ENCODE measurements around the gene ZMAT2.
A peak's percentile ranks its signal among the peaks of the same experiment; 100 is the strongest.
"Not testable (repeated sequence)": the region's sequence is repeated elsewhere in the genome, so short reads cannot be mapped to it uniquely, and the experiment has no call there.

ZMAT2 gene, protein sequence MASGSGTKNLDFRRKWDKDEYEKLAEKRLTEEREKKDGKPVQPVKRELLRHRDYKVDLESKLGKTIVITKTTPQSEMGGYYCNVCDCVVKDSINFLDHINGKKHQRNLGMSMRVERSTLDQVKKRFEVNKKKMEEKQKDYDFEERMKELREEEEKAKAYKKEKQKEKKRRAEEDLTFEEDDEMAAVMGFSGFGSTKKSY

DNA sequence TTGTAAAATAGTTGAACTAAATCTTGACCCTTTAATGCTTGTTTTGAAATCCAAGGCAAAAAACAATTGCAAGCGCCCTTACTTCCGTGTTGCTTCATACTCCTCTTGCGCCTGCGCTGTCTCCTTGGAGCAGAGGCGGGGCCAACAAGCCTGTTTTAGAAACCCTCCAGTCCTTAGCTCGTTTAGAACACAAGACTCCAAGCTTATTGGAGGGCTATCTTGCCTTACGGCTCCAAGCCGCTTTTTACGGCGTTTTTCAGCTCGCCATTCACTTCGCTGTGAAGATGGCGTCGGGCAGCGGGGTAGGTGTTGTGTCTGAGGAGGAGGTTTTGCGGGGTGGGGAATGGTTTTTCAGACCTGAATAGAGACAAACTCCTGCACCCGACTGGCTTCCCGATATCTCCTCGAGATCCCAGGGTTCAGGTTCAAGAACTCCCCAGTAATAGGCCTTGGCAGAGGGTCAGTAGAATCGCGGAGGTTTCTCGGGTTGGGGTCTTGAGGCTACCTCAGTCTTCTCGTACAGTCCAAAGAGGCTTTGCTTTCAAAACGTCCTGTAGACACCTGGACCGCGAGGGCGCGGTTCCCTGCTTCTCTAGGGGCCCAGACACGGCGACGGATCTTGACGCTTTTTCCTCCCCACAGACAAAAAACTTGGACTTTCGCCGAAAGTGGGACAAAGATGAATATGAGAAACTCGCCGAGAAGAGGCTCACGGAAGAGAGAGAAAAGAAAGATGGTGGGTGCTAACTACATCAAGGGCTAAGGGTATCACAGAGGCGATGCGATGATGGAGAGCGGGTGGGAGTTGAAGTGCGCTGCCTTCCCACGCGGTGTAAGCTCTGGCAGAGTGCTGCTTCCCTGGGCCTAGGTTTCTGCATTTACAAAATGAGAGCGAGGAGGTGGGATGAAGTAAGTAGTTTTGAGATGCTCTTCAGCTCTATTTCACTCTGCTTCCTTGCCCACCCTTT is at the start of gene ZMAT2:
Gene ZMAT2 (plus strand): TSS at position 271 of the 968 bp plus-strand sequence. CDS start 14 bp downstream, at position 285.
- peak; percentile 99 for DNase-seq (ENCODE audit: low spot score)

DNA sequence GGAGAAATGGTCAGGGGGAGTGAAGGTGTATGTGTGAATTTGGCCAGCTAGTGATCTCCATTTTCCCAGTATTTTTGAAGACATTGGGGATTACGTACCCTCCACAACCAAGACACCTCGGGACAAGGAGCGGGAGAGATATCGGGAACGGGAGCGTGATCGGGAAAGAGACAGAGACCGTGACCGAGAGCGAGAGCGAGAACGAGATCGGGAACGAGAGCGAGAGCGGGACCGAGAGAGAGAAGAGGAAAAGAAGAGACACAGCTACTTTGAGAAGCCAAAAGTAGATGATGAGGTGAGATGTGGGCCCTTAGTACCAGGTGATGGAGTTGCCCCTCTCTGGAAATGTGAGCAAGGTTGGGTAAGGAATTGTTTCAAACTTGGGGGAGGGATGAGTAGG is 41.4 kb upstream of the ZMAT2 start:
- no peak for DNase-seq (ENCODE audit: low spot score)

DNA sequence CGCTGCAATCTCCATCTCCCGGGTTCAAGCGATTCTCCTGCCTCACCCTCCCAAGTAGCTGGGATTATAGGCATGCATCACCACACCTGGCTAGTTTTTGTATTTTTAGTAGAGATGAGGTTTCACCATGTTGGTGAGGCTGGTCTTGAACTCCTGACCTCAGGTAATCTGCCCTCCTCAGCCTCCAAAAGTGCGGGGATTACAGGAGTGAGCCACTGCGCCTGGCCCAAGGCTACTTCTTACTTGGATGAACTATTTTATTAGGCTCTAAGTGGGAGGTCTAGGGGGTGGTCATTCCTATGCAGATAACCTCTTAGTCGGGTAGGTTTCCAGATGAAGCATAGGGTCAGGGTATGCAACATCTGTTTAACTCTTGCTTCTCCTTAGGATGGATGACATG is 39.9 kb upstream of the ZMAT2 start:
- DNase-seq (ENCODE audit: low spot score) = not testable (repeated sequence)

DNA sequence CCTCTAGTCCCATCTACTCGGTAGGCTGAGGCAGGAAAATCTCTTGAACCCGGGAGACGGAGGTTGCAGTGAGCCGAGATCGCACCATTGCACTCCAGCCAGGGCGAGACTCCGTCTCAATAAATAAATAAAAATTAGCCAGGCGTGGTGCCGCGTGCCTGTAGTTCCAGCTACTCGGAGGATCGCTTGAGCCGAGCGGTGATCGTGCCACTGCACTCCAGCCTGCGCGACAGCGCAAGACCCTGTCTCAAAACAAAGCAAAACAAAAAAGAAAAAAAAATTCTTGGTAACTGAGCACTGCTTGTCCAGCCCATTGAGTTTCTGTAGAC is 36.3 kb upstream of the ZMAT2 start:
- DNase-seq (ENCODE audit: low spot score) = no peak

DNA sequence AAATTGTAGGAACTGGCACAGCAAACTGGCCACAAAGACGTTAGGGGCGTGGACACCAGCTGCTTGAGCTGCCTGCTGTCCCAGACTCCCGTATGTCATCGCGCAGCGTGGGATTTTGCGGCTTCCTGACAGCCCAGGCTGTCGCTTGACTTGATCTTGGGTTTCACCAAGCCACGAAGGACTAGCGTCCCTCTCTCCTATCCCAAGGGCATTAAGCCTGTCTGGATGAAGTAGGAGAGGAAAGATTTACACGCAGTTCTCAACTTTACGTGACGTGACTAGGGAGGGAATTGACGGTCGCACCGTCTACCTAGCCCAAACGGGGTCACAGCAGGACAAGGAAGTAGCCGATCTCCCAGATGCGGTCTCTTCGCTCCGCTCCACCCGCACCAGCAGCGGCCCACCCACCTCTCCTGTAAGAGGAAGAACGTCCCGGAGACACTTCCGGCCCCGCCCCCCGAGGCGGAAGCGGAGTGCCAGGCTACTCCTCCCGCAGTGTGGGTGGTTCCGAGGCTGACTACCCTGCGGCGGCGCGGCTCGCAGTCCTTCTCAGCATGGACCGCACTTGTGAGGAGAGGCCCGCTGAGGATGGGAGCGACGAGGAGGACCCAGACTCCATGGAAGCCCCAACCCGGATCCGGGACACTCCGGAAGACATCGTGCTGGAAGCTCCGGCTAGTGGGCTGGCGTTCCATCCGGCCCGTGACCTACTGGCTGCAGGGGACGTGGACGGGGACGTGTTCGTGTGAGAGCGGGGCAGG is 35.7 kb upstream of the ZMAT2 start, which contains the start of gene WDR55:
Gene WDR55 (plus strand): TSS at position 546 of the 761 bp plus-strand sequence. CDS start 9 bp downstream, at position 555.
- DNase-seq (ENCODE audit: low spot score) = peak; percentile 96

DNA sequence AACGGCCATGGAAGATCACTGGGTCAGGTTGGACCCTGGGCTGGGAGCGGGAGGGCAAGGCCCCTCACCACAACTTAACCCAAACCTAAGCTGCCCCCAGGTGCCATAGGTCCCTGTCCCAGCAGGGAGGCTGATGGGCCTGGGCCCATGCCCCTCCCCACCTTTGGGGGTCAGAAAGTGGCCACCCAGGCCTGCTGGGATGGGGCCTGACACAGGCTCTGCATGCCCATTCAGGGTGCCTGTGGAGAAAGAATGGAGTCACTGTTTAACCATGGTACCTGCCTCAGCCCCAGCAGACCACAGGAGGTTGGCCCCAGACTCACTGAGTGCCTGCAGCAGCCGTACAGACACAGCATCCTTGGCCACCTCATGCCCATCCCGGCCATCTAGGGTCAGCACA is 29.2 kb upstream of the ZMAT2 start:
- DNase-seq (ENCODE audit: low spot score) = not testable (repeated sequence)

DNA sequence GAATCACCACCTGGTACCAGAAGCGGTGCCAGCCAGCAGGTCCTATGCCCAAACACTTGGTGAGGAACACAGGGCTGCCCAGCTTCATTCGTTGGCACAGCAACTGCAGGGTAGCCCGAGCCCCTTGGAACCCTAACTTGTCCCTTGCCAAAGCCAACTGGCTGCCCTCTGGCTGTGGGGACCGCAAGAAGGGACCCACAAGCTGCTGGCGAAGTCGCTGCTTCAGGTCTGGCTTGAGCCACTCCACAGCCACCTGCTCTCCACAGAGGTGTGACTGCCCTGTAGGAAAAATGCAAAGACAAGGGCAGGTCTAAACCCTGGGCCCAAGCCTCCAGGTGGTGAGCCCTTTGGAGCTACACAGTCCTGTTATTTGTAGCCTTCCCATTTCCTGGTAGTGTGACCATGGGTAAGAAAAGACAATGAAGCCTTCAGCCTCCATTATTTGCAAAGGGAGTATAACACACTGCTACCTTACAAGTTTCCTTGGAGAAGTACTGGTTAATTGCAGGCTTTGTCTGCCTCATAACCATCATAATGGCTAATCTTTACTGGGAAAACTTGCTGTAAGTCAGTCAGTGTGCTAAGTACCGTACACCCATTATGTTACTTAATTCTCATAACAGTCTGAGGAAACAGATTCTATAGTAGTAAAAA is 28.6 kb upstream of the ZMAT2 start:
- no peak for DNase-seq (ENCODE audit: low spot score)

DNA sequence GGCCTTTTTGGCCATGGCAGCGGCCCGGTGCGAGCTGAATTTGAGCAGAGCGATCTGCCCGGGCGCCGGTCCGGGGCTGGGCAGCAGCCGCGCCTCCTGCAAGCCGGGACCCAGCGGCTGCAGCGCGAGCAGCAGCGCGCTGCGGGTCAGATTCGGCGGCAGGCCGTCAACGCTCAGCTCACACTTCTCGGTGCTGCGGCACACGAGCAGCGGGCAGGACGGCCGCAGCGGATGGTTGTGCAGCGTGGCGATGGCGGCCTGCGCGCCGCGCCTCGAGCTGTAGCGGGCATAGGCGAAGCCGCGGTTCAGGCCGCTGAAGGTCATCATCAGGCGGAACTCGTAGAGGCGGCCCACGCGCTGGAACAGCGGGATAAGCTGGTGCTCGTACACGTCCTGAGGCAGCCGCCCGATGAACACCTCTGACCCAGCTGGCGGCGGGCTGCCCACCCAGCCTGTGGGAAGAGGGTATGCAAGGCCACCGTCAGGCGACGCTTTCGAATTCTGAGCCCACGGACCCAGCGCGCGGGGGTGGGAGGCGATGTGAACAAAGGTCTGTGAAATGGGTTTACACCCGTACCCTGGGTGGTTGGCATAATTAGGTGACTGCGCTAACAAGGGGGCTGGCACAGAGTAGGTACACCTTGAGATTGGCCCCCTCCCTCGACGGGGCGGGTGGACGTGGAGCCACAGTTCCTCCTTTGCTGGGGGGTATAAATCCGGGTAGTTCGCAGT is 27.6 kb upstream of the ZMAT2 start:
- DNase-seq (ENCODE audit: low spot score) = peak; percentile 36

DNA sequence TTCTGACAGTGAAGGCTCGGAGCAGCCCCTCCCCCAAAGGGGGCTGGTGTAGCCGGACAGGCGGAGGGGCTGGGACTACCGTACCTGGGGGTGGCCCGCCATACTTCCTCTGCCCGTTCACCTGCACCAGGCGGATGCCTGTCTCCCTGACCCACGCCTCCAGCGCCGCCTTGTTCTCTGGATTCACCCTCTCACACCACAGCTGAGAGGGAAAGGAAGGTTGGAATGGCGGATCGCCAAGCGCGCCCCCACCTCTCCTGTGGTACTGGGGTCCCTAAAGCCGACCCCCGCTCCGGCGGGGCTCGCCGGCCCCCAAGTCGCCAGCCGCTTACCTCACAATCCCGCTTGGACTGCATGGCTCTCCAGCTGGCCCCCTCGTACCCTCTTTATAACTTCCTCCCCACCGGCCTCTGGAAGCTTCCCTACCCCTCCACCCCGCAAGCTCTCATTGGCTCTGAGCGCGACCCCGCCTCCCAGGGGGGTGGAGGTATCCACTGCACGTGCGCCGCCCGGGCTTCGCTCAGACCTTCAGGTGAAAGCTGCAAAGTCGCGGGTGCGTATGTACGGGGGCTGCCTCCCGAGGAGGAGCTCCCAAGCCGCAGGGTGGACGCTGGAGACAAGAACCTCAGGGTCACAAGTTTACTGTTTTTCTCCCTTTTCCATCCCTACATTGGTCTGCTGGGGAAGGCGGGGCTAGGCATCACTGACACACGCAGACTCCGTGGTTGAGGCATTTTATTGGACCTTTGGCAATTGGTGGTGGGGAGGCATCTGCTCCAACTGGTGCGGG is 26.9 kb upstream of the ZMAT2 start, which contains the start of gene DND1:
Gene DND1 (minus strand): TSS at position 390 of the 790 bp plus-strand sequence. CDS start 34 bp downstream, at position 356.
- DNase-seq (ENCODE audit: low spot score) = no peak

DNA sequence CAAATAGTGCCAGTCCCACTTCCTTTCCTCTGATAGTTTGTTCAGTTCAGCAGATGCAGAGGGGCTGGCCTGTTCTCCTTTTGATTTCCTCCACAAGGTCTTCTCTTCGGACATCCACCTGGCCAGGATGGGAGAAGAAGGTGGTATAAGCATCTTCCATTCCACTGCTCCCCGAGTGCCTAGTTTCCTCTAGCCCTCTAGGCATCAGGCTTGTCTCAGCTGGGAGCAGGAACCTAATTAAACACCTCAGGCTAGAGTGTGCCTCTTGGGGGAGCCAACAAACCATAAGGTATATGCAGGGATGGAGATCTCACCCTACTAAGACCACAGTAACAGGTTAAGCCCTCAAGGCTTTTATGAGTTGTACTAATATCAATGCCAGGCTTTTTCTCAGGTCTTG is 26.0 kb upstream of the ZMAT2 start:
- no peak for DNase-seq (ENCODE audit: low spot score)

DNA sequence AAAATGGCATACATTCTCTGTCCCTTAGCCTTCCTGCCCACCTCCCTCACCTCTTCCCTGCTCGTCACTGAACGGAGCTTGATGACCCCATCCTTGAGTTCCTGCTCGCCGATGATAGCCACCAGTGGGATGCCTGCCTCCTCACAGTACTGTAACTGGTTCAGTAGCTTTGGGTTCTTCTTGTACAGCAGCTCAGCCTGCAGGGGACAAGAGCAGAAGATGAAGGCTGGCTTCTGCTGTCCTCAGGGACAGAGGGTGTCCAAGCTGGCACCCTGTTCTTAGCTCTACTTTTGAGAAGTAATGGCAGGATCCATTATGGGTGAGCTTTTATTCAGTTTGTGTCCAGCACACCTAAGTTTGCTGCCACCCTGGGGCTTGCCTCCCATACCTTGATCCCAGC is 25.6 kb upstream of the ZMAT2 start:
- DNase-seq (ENCODE audit: low spot score) = no peak

DNA sequence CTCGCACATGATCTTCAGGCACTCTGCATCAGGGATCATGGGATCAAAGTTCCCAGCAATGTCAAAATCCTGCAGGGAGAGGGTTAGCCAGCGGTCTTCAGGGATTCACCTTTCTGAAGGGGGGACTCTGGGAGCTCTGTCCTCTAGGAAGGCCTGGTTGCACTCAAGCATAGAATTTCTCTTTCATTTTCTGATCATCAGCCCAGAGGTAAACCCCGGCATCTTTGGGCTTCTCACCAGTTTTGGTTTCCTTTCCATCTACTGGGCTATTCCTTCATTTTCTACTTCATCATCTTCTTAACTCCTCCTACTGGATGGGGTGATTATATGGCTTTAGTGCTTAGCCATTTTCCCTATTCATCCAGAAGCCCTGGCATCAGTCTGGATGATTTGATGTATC is 22.3 kb upstream of the ZMAT2 start:
- no peak for DNase-seq (ENCODE audit: low spot score)

DNA sequence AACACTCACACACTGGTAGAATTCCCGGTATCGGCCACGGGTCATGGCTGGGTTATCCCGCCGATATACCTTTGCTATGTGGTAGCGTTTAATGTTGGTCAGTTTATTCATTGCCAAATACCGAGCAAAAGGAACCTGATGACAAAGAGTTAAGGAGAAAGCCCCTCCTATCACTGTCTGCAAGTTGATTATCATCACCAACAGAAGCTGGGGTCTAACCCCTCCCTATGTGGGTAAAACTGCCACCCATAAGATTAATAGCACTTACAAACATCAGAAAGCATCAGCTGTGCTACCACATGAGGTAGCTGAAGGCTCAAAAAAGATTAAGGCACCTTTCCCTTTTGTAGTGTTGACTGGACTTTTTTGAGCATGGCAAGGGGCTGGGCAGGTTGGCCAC is 21.3 kb upstream of the ZMAT2 start:
- DNase-seq (ENCODE audit: low spot score) = no peak

DNA sequence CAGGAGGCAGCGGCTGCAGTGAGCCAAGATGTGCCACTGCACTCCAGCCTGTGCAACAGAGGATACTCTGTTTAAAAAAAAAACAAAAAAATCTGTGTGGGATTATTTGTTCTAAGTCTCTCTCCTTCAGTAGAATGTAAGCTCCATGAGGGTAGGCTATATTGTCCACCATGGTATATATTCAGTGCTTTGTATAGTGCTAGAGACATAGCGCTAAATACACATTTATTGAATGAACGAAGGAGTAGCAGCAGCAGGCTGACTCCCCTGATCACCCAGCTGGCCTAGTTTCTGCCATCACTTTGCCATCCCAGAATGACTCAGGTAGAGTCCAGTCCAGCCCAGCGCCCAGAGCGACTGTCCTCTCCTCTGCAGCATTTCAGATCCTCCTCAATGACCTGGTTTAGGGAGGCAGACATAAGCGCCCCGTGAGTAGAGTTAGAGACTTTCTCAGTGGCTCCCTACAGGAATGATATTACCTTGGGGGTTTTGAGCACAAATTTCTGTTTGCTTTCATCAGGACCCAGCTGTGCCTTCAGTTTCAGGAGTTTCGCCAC is 9.8 kb upstream of the ZMAT2 start:
- peak; percentile 20 for DNase-seq (ENCODE audit: low spot score)

DNA sequence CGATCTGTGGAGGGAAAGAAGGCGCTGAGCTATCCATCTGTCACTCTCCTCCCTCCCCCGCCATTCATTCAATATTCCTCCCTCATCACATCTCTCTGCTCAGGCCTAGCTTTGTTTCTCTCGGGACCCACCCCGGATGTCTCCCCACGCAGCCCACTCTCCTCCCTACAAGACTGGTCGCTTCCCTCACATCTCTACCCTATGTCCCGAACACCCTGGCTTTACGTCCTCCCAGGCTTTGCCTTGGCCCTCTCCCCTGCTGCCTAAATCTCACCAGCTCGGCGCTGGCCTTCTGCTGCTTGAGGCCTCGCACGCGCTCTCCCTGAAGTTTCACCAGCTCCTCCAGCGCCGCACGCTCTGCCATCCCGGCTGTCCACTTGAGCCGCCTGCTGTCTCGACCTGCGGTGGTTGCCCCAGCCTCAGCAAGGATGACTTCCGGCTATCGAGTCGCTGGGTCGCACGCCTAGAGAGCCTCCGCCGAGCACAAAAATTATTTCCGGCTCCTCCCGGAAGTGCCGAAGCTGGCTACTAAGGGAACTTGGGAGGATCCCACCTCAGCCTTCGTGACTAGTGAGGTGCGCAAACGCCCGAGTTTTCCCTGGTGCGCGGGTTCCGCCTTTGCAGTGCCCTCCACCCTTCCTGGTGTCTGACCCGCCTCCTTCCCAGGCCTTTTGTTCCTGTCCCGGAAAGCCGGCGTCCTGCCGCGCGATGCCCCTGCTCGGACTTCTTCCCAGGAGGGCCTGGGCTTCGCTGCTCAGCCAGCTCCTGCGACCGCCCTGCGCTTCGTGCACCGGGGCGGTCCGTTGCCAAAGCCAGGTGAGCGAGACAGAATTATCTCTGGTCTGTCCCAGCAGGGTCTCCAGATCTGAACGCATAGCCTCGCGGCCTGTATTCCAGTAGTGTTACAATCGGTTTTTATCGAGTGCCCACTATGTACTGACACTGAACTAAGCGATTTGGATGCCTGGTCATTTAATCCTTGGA is 9.0 kb upstream of the ZMAT2 start, which contains the start of the genes HARS1 and HARS2:
Gene HARS1 (minus strand): TSS at position 430 of the 984 bp plus-strand sequence. CDS start 66 bp downstream, at position 364.
Gene HARS2 (plus strand): TSS at position 515 of the 984 bp plus-strand sequence. CDS start 194 bp downstream, at position 709.
- peak; percentile 99 for DNase-seq (ENCODE audit: low spot score)

DNA sequence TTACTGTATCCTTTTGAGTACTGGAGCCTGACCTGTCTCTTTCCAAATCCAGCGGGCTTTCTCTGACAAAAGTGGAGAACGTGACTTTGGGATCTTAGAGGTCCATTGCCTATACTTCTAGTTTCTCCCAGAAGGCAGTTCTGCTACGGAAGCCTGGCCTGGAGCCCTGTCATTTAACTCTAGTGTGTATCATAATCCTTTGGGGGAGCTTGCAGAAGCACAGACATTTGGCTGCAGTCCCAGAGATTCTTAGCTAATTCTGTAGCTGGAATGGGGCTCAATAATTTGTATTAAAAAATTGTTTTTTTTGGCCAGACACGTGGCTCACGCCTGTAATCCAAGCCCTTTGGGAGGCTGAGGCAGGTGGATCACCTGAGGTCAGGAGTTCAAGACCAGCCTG is 6.0 kb upstream of the ZMAT2 start:
- DNase-seq (ENCODE audit: low spot score) = no peak

DNA sequence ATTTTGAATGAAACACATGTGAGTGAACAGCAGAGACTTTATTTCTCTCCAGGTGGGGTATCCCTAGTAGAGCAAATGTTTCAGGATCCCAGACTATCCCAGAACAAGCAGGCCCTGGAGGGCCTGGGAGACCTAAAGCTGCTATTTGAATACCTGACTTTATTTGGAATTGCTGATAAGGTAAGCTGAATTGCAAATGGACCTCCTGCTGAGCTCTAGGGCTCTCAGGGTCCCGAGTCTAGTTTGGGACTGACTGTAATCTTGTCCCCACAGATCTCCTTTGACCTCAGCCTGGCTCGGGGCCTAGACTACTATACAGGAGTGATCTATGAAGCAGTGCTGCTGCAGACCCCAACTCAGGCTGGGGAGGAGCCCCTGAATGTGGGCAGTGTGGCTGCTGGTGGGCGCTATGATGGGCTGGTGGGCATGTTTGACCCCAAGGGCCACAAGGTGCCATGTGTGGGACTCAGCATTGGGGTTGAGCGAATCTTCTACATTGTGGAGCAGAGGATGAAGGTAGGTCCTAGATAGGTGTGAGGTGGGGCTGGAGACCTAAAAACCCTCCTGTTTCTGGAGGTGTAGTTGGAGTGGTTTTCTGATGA is 3.3 kb upstream of the ZMAT2 start:
- DNase-seq (ENCODE audit: low spot score) = no peak

DNA sequence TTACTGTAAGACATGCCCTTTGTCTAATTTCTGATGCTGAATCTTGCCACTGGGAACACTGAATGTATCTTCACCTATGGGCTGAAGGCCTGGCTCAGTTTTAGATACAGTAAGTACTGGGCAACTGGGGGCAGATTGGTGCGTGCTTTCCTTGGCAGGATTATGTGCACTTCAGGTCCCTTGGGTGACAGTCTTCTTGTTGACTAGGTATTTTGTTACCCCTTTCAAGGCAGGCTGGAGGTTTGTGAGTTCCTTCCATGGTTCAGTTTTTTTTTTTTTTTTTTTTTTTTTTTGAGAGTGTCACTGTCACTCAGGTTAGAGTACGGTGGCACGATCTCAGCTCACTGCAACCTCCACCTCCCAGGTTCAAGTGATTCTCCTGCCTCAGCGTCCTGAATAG is 7.6 kb downstream of the ZMAT2 start:
- no peak for DNase-seq (ENCODE audit: low spot score)

Data from kidney tubule cell (primary cell).